ENCODE results near the gene NECAP2. TPM values are rescaled to one million over a fixed set of nuclear protein-coding genes. Genes with fewer than 3 reads are reported as not detected.
"Not testable (repeated sequence)": the region's sequence is repeated elsewhere in the genome, so short reads cannot be mapped to it uniquely, and the experiment has no call there.

The NECAP2 gene
- total RNA-seq, 4 donors from 2014 or later: 38.5 to 48.4 (median 47.2) TPM

- H3K36me3 ChIP-seq: no peaks in the 10 kb centered on the region
- peak overlapping the region; percentile 75 to 97 (median 89) for H3K4me3 ChIP-seq
- intact Hi-C loops (cut with DNase I): loop anchor here (10.0 kb wide), 1 partner anchor 54 kb away; the partner anchor contains the start of gene NECAP2
- no peak for DNase-seq
- no peaks in the 10 kb centered on the region for H3K27me3 ChIP-seq
- peak overlapping the region; percentile 71 to 91 (median 88) for H3K27ac ChIP-seq
- peak in 2 of 4 donors; percentile 48 to 49 for TF ChIP-seq POLR2A (IDR thresholded peaks at IDR 0.05)
- peak in 2 of 6 experiments; percentile 8 to 17 for TF ChIP-seq CTCF (IDR thresholded peaks at IDR 0.05)
- 10% methylated on average over 2 of the region's 108 CpGs; no CpG with 5 or more reads in 1 of the 2 donors for WGBS, 2 donors
- H3K9me3 ChIP-seq: no peaks in the 10 kb centered on the region
- peaks cover 7 to 25% (median 7%) of the 10 kb centered on the region in 3 donors for H3K4me1 ChIP-seq
These were observed 58.3 kb downstream of the NECAP2 start for GRCh38 chr1:16498573-16499413.

GRCh38 chr1:16500466-16500865 lies 59.9 kb downstream of the NECAP2 start:
- H3K27ac ChIP-seq: not testable (repeated sequence)
- WGBS, 2 donors: 76 to 77% methylated on average over 7 of the region's 11 CpGs
- H3K4me1 ChIP-seq: peaks cover 7 to 25% (median 7%) of the 10 kb centered on the region in 3 donors

GRCh38 chr1:16500975-16501374 lies 60.5 kb downstream of the NECAP2 start:
- H3K4me3 ChIP-seq; H3K27ac ChIP-seq; DNase-seq; H3K27me3 ChIP-seq; H3K9me3 ChIP-seq; intact Hi-C loops (cut with DNase I); H3K36me3 ChIP-seq: not testable (repeated sequence)
- peaks cover 7 to 25% (median 7%) of the 10 kb centered on the region in 3 donors for H3K4me1 ChIP-seq
- 82 to 100% methylated on average over 4 to 5 of the region's 5 CpGs for WGBS, 2 donors

More at GRCh38 chr1:16500466-16500865, 59.9 kb downstream of the NECAP2 start:
- H3K4me3 ChIP-seq; H3K36me3 ChIP-seq; H3K9me3 ChIP-seq; H3K27me3 ChIP-seq; intact Hi-C loops (cut with DNase I); DNase-seq: not testable (repeated sequence)

- H3K27me3 ChIP-seq; intact Hi-C loops (cut with DNase I); H3K9me3 ChIP-seq; H3K27ac ChIP-seq; H3K4me3 ChIP-seq; H3K36me3 ChIP-seq; DNase-seq: not testable (repeated sequence)
- H3K4me1 ChIP-seq: peaks cover 7 to 25% (median 7%) of the 10 kb centered on the region in 3 donors
- WGBS, 2 donors: 71 to 84% methylated on average over 4 to 7 of the region's 8 CpGs
These were observed 60.9 kb downstream of the NECAP2 start for GRCh38 chr1:16501446-16501845.

GRCh38 chr1:16503494-16503893 lies 63.0 kb downstream of the NECAP2 start:
- TF ChIP-seq POLR2A (IDR thresholded peaks at IDR 0.05): no peak
- no peak for TF ChIP-seq CTCF (IDR thresholded peaks at IDR 0.05)
- no peak overlapping the region for H3K4me3 ChIP-seq

GRCh38 chr1:16505870-16506269 lies 65.3 kb downstream of the NECAP2 start:
- intact Hi-C loops (cut with DNase I); H3K27me3 ChIP-seq; H3K4me3 ChIP-seq; H3K36me3 ChIP-seq; DNase-seq; H3K4me1 ChIP-seq; H3K27ac ChIP-seq; H3K9me3 ChIP-seq: not testable (repeated sequence)
- 82 to 88% methylated on average over 2 of the region's 2 CpGs for WGBS, 2 donors

More at GRCh38 chr1:16503494-16503893, 63.0 kb downstream of the NECAP2 start:
- Histone ChIP-seq H3K9me3 (no peaks in the 10 kb centered on the region), H3K4me1 (peaks cover under 1 to 14% (median 3%) of the 10 kb centered on the region in 3 donors), H3K27ac (no peak overlapping the region), H3K27me3 (no peaks in the 10 kb centered on the region), H3K36me3 (no peaks in the 10 kb centered on the region)
- DNase-seq: no peak
- intact Hi-C loops (cut with DNase I): no loop called here
- WGBS, 2 donors: 63 to 74% methylated on average over 2 of the region's 2 CpGs

- H3K36me3 ChIP-seq; H3K27me3 ChIP-seq; intact Hi-C loops (cut with DNase I); H3K9me3 ChIP-seq; H3K4me1 ChIP-seq; DNase-seq; H3K4me3 ChIP-seq; H3K27ac ChIP-seq: not testable (repeated sequence)
- WGBS, 2 donors: 72 to 85% methylated on average over 15 of the region's 15 CpGs
These were observed 66.0 kb downstream of the NECAP2 start for GRCh38 chr1:16506364-16507136.

- H3K4me3 ChIP-seq; intact Hi-C loops (cut with DNase I); H3K27ac ChIP-seq; DNase-seq; H3K36me3 ChIP-seq; H3K9me3 ChIP-seq; H3K4me1 ChIP-seq; H3K27me3 ChIP-seq: not testable (repeated sequence)
- WGBS, 2 donors: 72 to 79% methylated on average over 8 of the region's 8 CpGs
These were observed 68.4 kb downstream of the NECAP2 start for GRCh38 chr1:16508861-16509445.
